H9 (cell line): ENCODE data around the gene WFDC1. TPM values are rescaled to one million over a fixed set of nuclear protein-coding genes. Genes with fewer than 3 reads are reported as not detected.

Source experiments
- DNase-seq: peaks from one replicate; pipeline ENCODE4 v3.0.0-alpha.2; 2017
- H2AFZ ChIP-seq: one replicate; pipeline ENCODE4 v1.6.1; 2013; ENCODE audit warnings: mild to moderate bottlenecking, low read length, control low read depth, moderate library complexity
- H2AK5ac ChIP-seq: 2 replicates; pipeline ENCODE4 v1.6.1; 2013; ENCODE audit warnings: low read length, control low read depth, mixed read lengths; ENCODE audit not compliant: insufficient read length
- H2BK120ac ChIP-seq: one replicate; pipeline ENCODE4 v1.6.1; 2013; ENCODE audit warnings: low read depth, mild to moderate bottlenecking, low read length, control low read depth, inconsistent platforms; ENCODE audit not compliant: poor library complexity, severe bottlenecking
- H2BK12ac ChIP-seq: 2 replicates; pipeline ENCODE4 v1.6.1; 2013; ENCODE audit warnings: low read length, control low read depth, mixed read lengths, low read depth; ENCODE audit not compliant: insufficient read length
- H2BK15ac ChIP-seq: 2 replicates; pipeline ENCODE4 v1.6.1; 2013; ENCODE audit warnings: low read depth, low read length, control low read depth
- H2BK20ac ChIP-seq: one replicate; pipeline ENCODE4 v1.6.1; 2013; ENCODE audit warnings: low read depth, mild to moderate bottlenecking, low read length, control low read depth, inconsistent platforms; ENCODE audit not compliant: poor library complexity, severe bottlenecking
- H2BK5ac ChIP-seq: 2 replicates; pipeline ENCODE4 v1.6.1; 2013; ENCODE audit warnings: low read length, control low read depth, mixed read lengths; ENCODE audit not compliant: insufficient read length
- H3K14ac ChIP-seq: 2 replicates; pipeline ENCODE4 v1.6.1; 2013; ENCODE audit warnings: low read length, control low read depth; ENCODE audit not compliant: insufficient read depth
- H3K18ac ChIP-seq: 2 replicates; pipeline ENCODE4 v1.6.1; 2013; ENCODE audit warnings: low read depth, mild to moderate bottlenecking, mixed read lengths, low read length, control low read depth; ENCODE audit not compliant: insufficient read length
- H3K23ac ChIP-seq: 2 replicates; pipeline ENCODE4 v1.6.1; 2013; ENCODE audit warnings: low read length, control low read depth, mixed read lengths, low read depth; ENCODE audit not compliant: insufficient read length
- H3K23me2 ChIP-seq: 2 replicates; pipeline ENCODE4 v1.6.1; 2013; ENCODE audit warnings: low read depth, mild to moderate bottlenecking, mixed read lengths, low read length, control low read depth; ENCODE audit not compliant: insufficient read length, poor library complexity, severe bottlenecking
- H3K27ac ChIP-seq: 2 replicates; pipeline ENCODE4 v1.5.1; 2013; ENCODE audit warnings: low read length, control low read depth, mixed read lengths, low read depth; ENCODE audit not compliant: insufficient read length
- H3K27me3 ChIP-seq: 2 replicates; pipeline ENCODE4 v1.6.1; 2013; ENCODE audit warnings: low read length, control low read depth, inconsistent platforms; ENCODE audit not compliant: insufficient read depth
- H3K4ac ChIP-seq: 2 replicates; pipeline ENCODE4 v1.6.1; 2013; ENCODE audit warnings: low read depth, mild to moderate bottlenecking, control low read depth, inconsistent platforms, low read length, moderate library complexity
- H3K4me1 ChIP-seq: 2 replicates; pipeline ENCODE4 v1.6.1; 2013; ENCODE audit warnings: low read length, control low read depth, inconsistent platforms; ENCODE audit not compliant: insufficient read depth
- H3K4me2 ChIP-seq: 2 replicates; pipeline ENCODE4 v1.6.1; 2013; ENCODE audit warnings: low read length, control low read depth, mixed read lengths; ENCODE audit not compliant: insufficient read length, insufficient read depth
- H3K56ac ChIP-seq: 2 replicates; pipeline ENCODE4 v1.6.1; 2013; ENCODE audit warnings: low read depth, mild to moderate bottlenecking, mixed read lengths, low read length, control low read depth; ENCODE audit not compliant: insufficient read length
- H3K79me1 ChIP-seq: 2 replicates; pipeline ENCODE4 v1.6.1; 2013; ENCODE audit warnings: low read depth, mild to moderate bottlenecking, moderate library complexity, low read length, control low read depth, inconsistent platforms; ENCODE audit not compliant: insufficient read depth, poor library complexity, severe bottlenecking
- H3K79me2 ChIP-seq: 2 replicates; pipeline ENCODE4 v1.6.1; 2013; ENCODE audit warnings: low read length, control low read depth, inconsistent platforms; ENCODE audit not compliant: insufficient read depth
- H3K9ac ChIP-seq: 2 replicates; pipeline ENCODE4 v1.6.1; 2013; ENCODE audit warnings: low read length, control low read depth, mixed read lengths; ENCODE audit not compliant: insufficient read length; ENCODE audit errors: extremely low read depth
- H3K9me3 ChIP-seq: one replicate; pipeline ENCODE4 v1.6.1; 2013; ENCODE audit warnings: low read depth, low read length, inconsistent platforms; ENCODE audit not compliant: control insufficient read depth
- H3T11ph ChIP-seq: one replicate; pipeline ENCODE4 v1.6.1; 2013; ENCODE audit warnings: mild to moderate bottlenecking, low read length, control low read depth, inconsistent platforms
- H4K20me1 ChIP-seq: one replicate; pipeline ENCODE4 v1.6.1; 2013; ENCODE audit not compliant: control insufficient read depth, insufficient read length, insufficient read depth
- H4K5ac ChIP-seq: 2 replicates; pipeline ENCODE4 v1.6.1; 2013; ENCODE audit warnings: low read depth, mild to moderate bottlenecking, mixed read lengths, low read length, control low read depth; ENCODE audit not compliant: insufficient read length
- H4K8ac ChIP-seq: replicated peaks from 2 replicates; pipeline ENCODE4 v1.6.1; 2013; ENCODE audit warnings: low read length, control low read depth, mixed read lengths, low read depth; ENCODE audit not compliant: insufficient read length
- H4K91ac ChIP-seq: 2 replicates; pipeline ENCODE4 v1.6.1; 2013; ENCODE audit warnings: low read depth, mild to moderate bottlenecking, moderate library complexity, mixed read lengths, low read length, control low read depth; ENCODE audit not compliant: insufficient read length
- H3K27ac Mint-ChIP-seq, 3 experiments: 2 replicates in 2 of 3; 3 replicates in 1 of 3; pipeline ENCODE4 v1.8.0; 2020 to 2021; ENCODE audit warnings: mixed read lengths in 3 of 3, mild to moderate bottlenecking in 1 of 3, moderate library complexity in 1 of 3
- H3K27me3 Mint-ChIP-seq: 2 replicates; pipeline ENCODE4 v1.8.0; 2021; ENCODE audit warnings: low read depth, mild to moderate bottlenecking, moderate library complexity, mixed read lengths
- H3K36me3 Mint-ChIP-seq, 3 experiments: 2 replicates in 2 of 3; 3 replicates in 1 of 3; pipeline ENCODE4 v1.8.0; 2020 to 2021; ENCODE audit warnings: low read depth in 3 of 3, mixed read lengths in 3 of 3; ENCODE audit not compliant: insufficient read depth in 1 of 3
- H3K4me1 Mint-ChIP-seq, 2 experiments: 2 replicates each; pipeline ENCODE4 v1.8.0; 2020; ENCODE audit warnings: mixed read lengths in 2 of 2
- H3K4me3 Mint-ChIP-seq, 2 experiments: 2 replicates in 1 of 2; 3 replicates in 1 of 2; pipeline ENCODE4 v1.8.0; 2020 to 2021; ENCODE audit warnings: mild to moderate bottlenecking in 2 of 2, mixed read lengths in 2 of 2, moderate library complexity in 1 of 2
- H3K9me3 Mint-ChIP-seq, 2 experiments: 2 replicates in 1 of 2; 3 replicates in 1 of 2; pipeline ENCODE4 v1.8.0; 2020; ENCODE audit warnings: mild to moderate bottlenecking in 2 of 2, mixed read lengths in 2 of 2, moderate library complexity in 1 of 2
- CTCF ChIP-seq: fragments of 200-600 bp; sonication (generic); conservative IDR thresholded peaks from 3 replicates; pipeline ENCODE4 v1.8.0; 2021; ENCODE audit warnings: antibody characterized with exemption, mild to moderate bottlenecking
- WGBS: extraction: QIAGEN DNeasy Blood & Tissue Kit; methylation state at CpG from one replicate; pipeline ENCODE4 v1.1.7; 2013; ENCODE audit warnings: missing lambda C conversion rate, low lambda C conversion rate, mixed read lengths; ENCODE audit not compliant: insufficient read length; ENCODE audit errors: extremely low coverage; 5-methylcytosine and 5-hydroxymethylcytosine counted together
- total RNA-seq: library from RNA; stranded (reverse); gene quantifications from 2 replicates; pipeline ENCODE4 v1.2.1, GENCODE V29; 2021

WFDC1 gene
- total RNA-seq, 1 experiment from 2014 or later: 0.24 TPM

GRCh38 chr16:84278333-84278732 lies 16.3 kb upstream of the WFDC1 start:
- Histone ChIP-seq H3K79me2 (no peaks in the 10 kb centered on the region), H4K91ac (no peak overlapping the region), H3K4ac (no peak overlapping the region), H2AFZ (no peak overlapping the region), H2BK12ac (no peak overlapping the region), H4K5ac (no peak overlapping the region), H3K4me1 (peaks cover 3% of the 10 kb centered on the region; the same call in 1 of the 2 replicates), H2BK5ac (no peak overlapping the region), H4K8ac (no peak overlapping the region), H3K27me3 (no peaks in the 10 kb centered on the region), H3K23me2 (no peaks in the 10 kb centered on the region), H3K27ac (no peak overlapping the region), H2AK5ac (no peak overlapping the region), H3K4me2 (no peak overlapping the region), H3K18ac (no peak overlapping the region), H3K79me1 (no peaks in the 10 kb centered on the region), H3K9ac (no peak overlapping the region), H4K20me1 (no peaks in the 10 kb centered on the region), H3K9me3 (no peaks in the 10 kb centered on the region), H2BK120ac (no peak overlapping the region), H3K14ac (no peak overlapping the region), H2BK15ac (no peak overlapping the region), H2BK20ac (no peak overlapping the region), H3K23ac (no peak overlapping the region), H3T11ph (no peak overlapping the region), H3K56ac (no peak overlapping the region)
- H3K27me3 Mint-ChIP-seq: peaks cover 2% of the 10 kb centered on the region
- no peak overlapping the region for H3K4me3 Mint-ChIP-seq
- H3K4me1 Mint-ChIP-seq: peaks cover 13 to 20% of the 10 kb centered on the region in 2 experiments
- H3K27ac Mint-ChIP-seq: no peak overlapping the region
- no peak for DNase-seq
- no peak for TF ChIP-seq CTCF
- H3K36me3 Mint-ChIP-seq: no peaks in the 10 kb centered on the region
- no CpG with 5 or more reads among the region's 12 CpGs for WGBS
- H3K9me3 Mint-ChIP-seq: no peaks in the 10 kb centered on the region
